Erythroblast (primary cell): Measurements from ENCODE around the gene UBC.

Experiments
- GATA1 ChIP-seq: IDR thresholded peaks from 2 replicates; pipeline ENCODE4 v1.6.1; 2011; ENCODE audit warnings: low read depth, mild to moderate bottlenecking, control low read depth, low read length, moderate library complexity
- POLR2A ChIP-seq: IDR thresholded peaks from 2 replicates; pipeline ENCODE4 v1.6.1; 2011; ENCODE audit warnings: mild to moderate bottlenecking, low read length

- TF ChIP-seq POLR2A, result no peak
- no peak for TF ChIP-seq GATA1
These were observed 39.4 kb upstream of the UBC start for GRCh38 chr12:124953689-124954405.
